ENCODE measurements around the gene TAF5. TPM values are rescaled to one million over a fixed set of nuclear protein-coding genes. Genes with fewer than 3 reads are reported as not detected.
"Not testable (repeated sequence)": the region's sequence is repeated elsewhere in the genome, so short reads cannot be mapped to it uniquely, and the experiment has no call there.

TAF5 gene
- total RNA-seq, 1 donor from 2014 or later, result 5.2 TPM

- peaks cover 4% of the 10 kb centered on the region for H3K4me1 Mint-ChIP-seq
- peak overlapping the region; percentile 84 for H3K27ac Mint-ChIP-seq
- TF ChIP-seq, protein P1, sequence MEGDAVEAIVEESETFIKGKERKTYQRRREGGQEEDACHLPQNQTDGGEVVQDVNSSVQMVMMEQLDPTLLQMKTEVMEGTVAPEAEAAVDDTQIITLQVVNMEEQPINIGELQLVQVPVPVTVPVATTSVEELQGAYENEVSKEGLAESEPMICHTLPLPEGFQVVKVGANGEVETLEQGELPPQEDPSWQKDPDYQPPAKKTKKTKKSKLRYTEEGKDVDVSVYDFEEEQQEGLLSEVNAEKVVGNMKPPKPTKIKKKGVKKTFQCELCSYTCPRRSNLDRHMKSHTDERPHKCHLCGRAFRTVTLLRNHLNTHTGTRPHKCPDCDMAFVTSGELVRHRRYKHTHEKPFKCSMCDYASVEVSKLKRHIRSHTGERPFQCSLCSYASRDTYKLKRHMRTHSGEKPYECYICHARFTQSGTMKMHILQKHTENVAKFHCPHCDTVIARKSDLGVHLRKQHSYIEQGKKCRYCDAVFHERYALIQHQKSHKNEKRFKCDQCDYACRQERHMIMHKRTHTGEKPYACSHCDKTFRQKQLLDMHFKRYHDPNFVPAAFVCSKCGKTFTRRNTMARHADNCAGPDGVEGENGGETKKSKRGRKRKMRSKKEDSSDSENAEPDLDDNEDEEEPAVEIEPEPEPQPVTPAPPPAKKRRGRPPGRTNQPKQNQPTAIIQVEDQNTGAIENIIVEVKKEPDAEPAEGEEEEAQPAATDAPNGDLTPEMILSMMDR (IDR thresholded peaks at IDR 0.05; ENCODE audit: unreplicated experiment), result no peak
- peak in 1 of 2 experiments; percentile 39 for DNase-seq (ENCODE audit: low spot score in 2 of 2, unreplicated experiment in 2 of 2)
- H3K9me3 Mint-ChIP-seq, result no peaks in the 10 kb centered on the region
- H3K4me3 Mint-ChIP-seq, result peak overlapping the region; percentile 89
- peaks cover under 1% of the 10 kb centered on the region for H3K36me3 Mint-ChIP-seq
- no peaks in the 10 kb centered on the region for H3K27me3 Mint-ChIP-seq (ENCODE audit: low read depth)
Observed at GRCh38 chr10:103350175-103350516, 17.6 kb upstream of the TAF5 start.

DNA sequence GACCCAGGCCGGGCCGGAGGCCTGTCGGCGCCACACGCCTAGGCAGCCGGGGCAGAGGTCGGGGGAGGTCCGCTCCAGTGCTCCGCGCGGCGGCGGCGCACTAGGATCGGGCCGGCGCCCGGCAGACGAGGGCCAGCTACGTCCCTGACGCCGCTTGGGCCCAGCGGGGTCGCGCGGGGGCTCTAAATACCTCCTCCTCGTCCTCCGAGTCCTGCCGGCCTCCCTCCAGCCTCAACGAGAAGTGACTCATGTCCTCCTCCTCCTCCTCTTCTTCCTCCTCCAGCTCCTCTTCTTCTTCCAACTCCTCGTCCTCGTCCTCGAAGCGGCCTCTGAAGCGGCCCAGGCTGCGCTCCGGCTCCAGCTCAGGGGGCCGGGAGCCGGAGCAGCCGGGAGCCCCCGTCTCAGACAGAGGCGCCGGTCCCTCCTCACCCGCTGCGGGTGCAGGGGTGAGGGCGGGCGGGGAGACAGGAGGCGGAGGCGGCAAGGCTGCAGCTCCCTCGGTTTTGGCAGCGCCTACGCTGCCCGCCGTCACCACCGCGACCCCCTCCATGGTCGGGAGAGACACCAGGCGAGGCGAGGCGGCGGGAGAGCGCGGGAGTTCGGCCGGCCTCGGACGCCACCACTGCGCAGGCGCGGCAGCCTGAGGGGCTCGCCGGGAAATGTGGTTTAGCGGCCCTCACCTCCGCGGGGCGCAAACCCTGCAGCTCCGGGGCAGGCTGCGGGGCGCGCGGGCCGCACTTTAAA is 17.1 kb upstream of the TAF5 start, which contains the start of gene PCGF6:
Gene PCGF6, minus strand, starts transcription at position 624 of the 744 bp plus-strand sequence. Its CDS starts 74 bp downstream, at position 550.
- peak within 1 kb of the TSS; percentile 89 for H3K4me3 Mint-ChIP-seq
- TF ChIP-seq, protein P1 (IDR thresholded peaks at IDR 0.05; ENCODE audit: unreplicated experiment), result no peak
- peak; percentile 84 to 90 for DNase-seq (ENCODE audit: low spot score in 2 of 2, unreplicated experiment in 2 of 2)
- no peaks in the 10 kb centered on the region for H3K9me3 Mint-ChIP-seq
- no peaks in the 10 kb centered on the region for H3K36me3 Mint-ChIP-seq
- peaks cover 4% of the 10 kb centered on the region for H3K4me1 Mint-ChIP-seq
- H3K27ac Mint-ChIP-seq, result peak within 1 kb of the TSS; percentile 94
- H3K27me3 Mint-ChIP-seq (ENCODE audit: low read depth), result no peaks in the 10 kb centered on the region

DNA sequence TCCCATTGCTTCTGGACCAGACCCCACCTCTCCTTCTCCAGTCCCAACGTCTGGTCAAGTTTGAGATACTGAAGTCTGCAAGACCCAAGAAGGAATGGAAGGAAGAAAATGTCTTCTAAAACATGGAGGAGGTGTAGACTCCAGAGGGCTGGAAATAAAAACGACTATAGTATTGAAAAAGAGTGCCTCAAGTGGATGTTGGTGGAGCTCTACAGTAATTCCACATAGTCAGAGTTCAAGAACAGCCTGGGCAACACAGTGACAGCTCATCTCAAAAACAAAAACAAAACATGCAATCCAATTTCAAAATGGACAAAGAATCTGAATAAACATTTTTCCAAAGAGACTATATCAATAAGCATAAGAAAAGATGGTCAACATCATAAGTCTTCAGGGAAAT is 14.5 kb upstream of the TAF5 start:
- no peaks in the 10 kb centered on the region for H3K9me3 Mint-ChIP-seq
- no peak overlapping the region for H3K4me3 Mint-ChIP-seq
- no peaks in the 10 kb centered on the region for H3K27me3 Mint-ChIP-seq (ENCODE audit: low read depth)
- H3K27ac Mint-ChIP-seq, result no peak overlapping the region
- peaks cover 4% of the 10 kb centered on the region for H3K4me1 Mint-ChIP-seq
- DNase-seq (ENCODE audit: low spot score in 2 of 2, unreplicated experiment in 2 of 2), result no peak
- TF ChIP-seq, protein P1 (IDR thresholded peaks at IDR 0.05; ENCODE audit: unreplicated experiment), result no peak
- no peaks in the 10 kb centered on the region for H3K36me3 Mint-ChIP-seq

DNA sequence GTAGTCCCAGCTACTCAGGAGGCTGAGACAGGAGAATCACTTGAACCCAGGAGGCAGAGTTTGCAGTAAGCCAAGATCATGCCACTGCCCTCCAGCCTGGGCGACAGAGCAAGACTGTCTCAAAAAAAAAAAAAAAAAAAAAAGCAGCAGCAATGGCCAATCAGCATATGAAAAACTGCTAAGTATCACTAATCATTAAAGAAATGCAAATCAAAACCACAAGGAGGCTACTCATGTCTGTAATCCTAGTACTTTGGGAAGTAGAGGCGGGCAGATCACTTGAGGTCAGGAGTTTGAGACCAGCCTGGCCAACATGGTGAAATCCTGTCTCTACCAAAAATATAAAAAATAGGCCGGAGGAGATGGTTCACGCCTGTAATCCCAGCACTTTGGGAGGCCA is 13.2 kb upstream of the TAF5 start:
- not testable (repeated sequence) for H3K4me3 Mint-ChIP-seq; H3K27me3 Mint-ChIP-seq (ENCODE audit: low read depth); DNase-seq (ENCODE audit: low spot score in 2 of 2, unreplicated experiment in 2 of 2); H3K9me3 Mint-ChIP-seq; H3K27ac Mint-ChIP-seq; H3K4me1 Mint-ChIP-seq; H3K36me3 Mint-ChIP-seq

DNA sequence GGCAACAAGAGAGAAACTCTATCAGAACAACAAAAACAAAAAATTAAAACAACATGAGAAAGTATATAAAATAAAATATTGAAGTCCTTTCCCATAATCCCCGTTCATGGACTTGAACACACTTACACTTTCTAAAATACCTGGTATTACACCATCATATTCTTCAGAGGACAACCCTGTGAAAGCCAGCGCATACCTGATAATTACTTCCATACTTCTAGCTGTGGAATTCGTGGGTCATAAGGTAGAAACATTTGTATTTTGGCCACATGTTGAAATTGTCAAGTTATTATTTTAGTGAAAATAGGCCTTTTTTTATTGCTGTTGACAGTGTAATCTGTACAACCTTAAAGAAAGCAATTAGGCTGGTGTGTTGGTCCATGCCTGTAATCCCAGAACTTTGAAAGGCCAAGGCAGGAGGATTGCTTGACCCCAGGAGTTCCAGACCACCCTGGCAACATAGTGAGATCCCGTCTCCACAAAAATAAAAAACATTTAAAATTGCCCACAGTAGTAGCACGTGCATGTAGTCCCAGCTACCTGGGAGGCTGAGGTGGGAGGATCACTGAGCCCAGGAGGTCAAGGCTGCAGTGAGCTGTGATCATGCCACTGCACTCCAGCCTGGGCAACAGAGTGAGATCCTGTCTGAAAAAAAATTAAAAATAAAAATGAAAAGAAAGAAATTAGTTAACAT is 11.7 kb upstream of the TAF5 start:
- no peak for DNase-seq (ENCODE audit: low spot score in 2 of 2, unreplicated experiment in 2 of 2)
- Mint-ChIP-seq H3K4me1 (no peaks in the 10 kb centered on the region), H3K27ac (no peak overlapping the region), H3K27me3 (ENCODE audit: low read depth) (no peaks in the 10 kb centered on the region), H3K36me3 (no peaks in the 10 kb centered on the region), H3K9me3 (no peaks in the 10 kb centered on the region), H3K4me3 (no peak overlapping the region)
- TF ChIP-seq, protein P1 (IDR thresholded peaks at IDR 0.05; ENCODE audit: unreplicated experiment), result no peak

DNA sequence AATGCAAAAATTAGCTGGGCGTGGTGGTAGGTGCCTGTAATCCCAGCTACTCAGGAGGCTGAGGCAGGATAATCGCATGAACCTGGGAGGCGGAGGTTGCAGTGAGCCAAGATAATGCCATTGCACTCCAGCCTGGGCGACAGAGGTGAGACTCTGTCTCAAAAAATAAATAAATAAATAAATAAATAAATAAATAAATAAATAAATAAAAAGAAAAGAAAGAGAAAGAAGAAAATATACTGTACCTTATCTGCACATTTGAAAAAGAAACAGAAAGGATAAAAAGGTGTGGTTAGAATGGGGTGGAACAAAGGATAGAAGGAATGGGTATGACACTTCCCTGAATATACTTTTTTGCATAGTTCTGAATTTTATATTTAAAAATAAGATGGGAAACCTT is 8.3 kb upstream of the TAF5 start:
- H3K9me3 Mint-ChIP-seq, result not testable (repeated sequence)

GRCh38 chr10:103360791-103361190 is 7.0 kb upstream of the TAF5 start:
- not testable (repeated sequence) for H3K27ac Mint-ChIP-seq; H3K4me3 Mint-ChIP-seq; H3K27me3 Mint-ChIP-seq (ENCODE audit: low read depth); H3K36me3 Mint-ChIP-seq; H3K9me3 Mint-ChIP-seq; H3K4me1 Mint-ChIP-seq; DNase-seq (ENCODE audit: low spot score in 2 of 2, unreplicated experiment in 2 of 2)

More for the DNA sequence above, 8.3 kb upstream of the TAF5 start:
- not testable (repeated sequence) for DNase-seq (ENCODE audit: low spot score in 2 of 2, unreplicated experiment in 2 of 2); H3K27me3 Mint-ChIP-seq (ENCODE audit: low read depth); H3K27ac Mint-ChIP-seq; H3K36me3 Mint-ChIP-seq; H3K4me3 Mint-ChIP-seq; H3K4me1 Mint-ChIP-seq
